H9 (cell line): Measurements from ENCODE around the gene SPINK7. TPM values are rescaled to one million over a fixed set of nuclear protein-coding genes. Genes with fewer than 3 reads are reported as not detected.

Experiments
- DNase-seq: peaks from one replicate; pipeline ENCODE4 v3.0.0-alpha.2; 2017
- H2AFZ ChIP-seq: one replicate; pipeline ENCODE4 v1.6.1; 2013; ENCODE audit warnings: mild to moderate bottlenecking, low read length, control low read depth, moderate library complexity
- H2AK5ac ChIP-seq: 2 replicates; pipeline ENCODE4 v1.6.1; 2013; ENCODE audit warnings: low read length, control low read depth, mixed read lengths; ENCODE audit not compliant: insufficient read length
- H2BK120ac ChIP-seq: one replicate; pipeline ENCODE4 v1.6.1; 2013; ENCODE audit warnings: low read depth, mild to moderate bottlenecking, low read length, control low read depth, inconsistent platforms; ENCODE audit not compliant: poor library complexity, severe bottlenecking
- H2BK12ac ChIP-seq: 2 replicates; pipeline ENCODE4 v1.6.1; 2013; ENCODE audit warnings: low read length, control low read depth, mixed read lengths, low read depth; ENCODE audit not compliant: insufficient read length
- H2BK15ac ChIP-seq: 2 replicates; pipeline ENCODE4 v1.6.1; 2013; ENCODE audit warnings: low read depth, low read length, control low read depth
- H2BK20ac ChIP-seq: one replicate; pipeline ENCODE4 v1.6.1; 2013; ENCODE audit warnings: low read depth, mild to moderate bottlenecking, low read length, control low read depth, inconsistent platforms; ENCODE audit not compliant: poor library complexity, severe bottlenecking
- H2BK5ac ChIP-seq: 2 replicates; pipeline ENCODE4 v1.6.1; 2013; ENCODE audit warnings: low read length, control low read depth, mixed read lengths; ENCODE audit not compliant: insufficient read length
- H3K14ac ChIP-seq: 2 replicates; pipeline ENCODE4 v1.6.1; 2013; ENCODE audit warnings: low read length, control low read depth; ENCODE audit not compliant: insufficient read depth
- H3K18ac ChIP-seq: 2 replicates; pipeline ENCODE4 v1.6.1; 2013; ENCODE audit warnings: low read depth, mild to moderate bottlenecking, mixed read lengths, low read length, control low read depth; ENCODE audit not compliant: insufficient read length
- H3K23ac ChIP-seq: 2 replicates; pipeline ENCODE4 v1.6.1; 2013; ENCODE audit warnings: low read length, control low read depth, mixed read lengths, low read depth; ENCODE audit not compliant: insufficient read length
- H3K23me2 ChIP-seq: 2 replicates; pipeline ENCODE4 v1.6.1; 2013; ENCODE audit warnings: low read depth, mild to moderate bottlenecking, mixed read lengths, low read length, control low read depth; ENCODE audit not compliant: insufficient read length, poor library complexity, severe bottlenecking
- H3K27ac ChIP-seq: 2 replicates; pipeline ENCODE4 v1.5.1; 2013; ENCODE audit warnings: low read length, control low read depth, mixed read lengths, low read depth; ENCODE audit not compliant: insufficient read length
- H3K27me3 ChIP-seq: 2 replicates; pipeline ENCODE4 v1.6.1; 2013; ENCODE audit warnings: low read length, control low read depth, inconsistent platforms; ENCODE audit not compliant: insufficient read depth
- H3K4ac ChIP-seq: 2 replicates; pipeline ENCODE4 v1.6.1; 2013; ENCODE audit warnings: low read depth, mild to moderate bottlenecking, control low read depth, inconsistent platforms, low read length, moderate library complexity
- H3K4me1 ChIP-seq: 2 replicates; pipeline ENCODE4 v1.6.1; 2013; ENCODE audit warnings: low read length, control low read depth, inconsistent platforms; ENCODE audit not compliant: insufficient read depth
- H3K4me2 ChIP-seq: 2 replicates; pipeline ENCODE4 v1.6.1; 2013; ENCODE audit warnings: low read length, control low read depth, mixed read lengths; ENCODE audit not compliant: insufficient read length, insufficient read depth
- H3K56ac ChIP-seq: 2 replicates; pipeline ENCODE4 v1.6.1; 2013; ENCODE audit warnings: low read depth, mild to moderate bottlenecking, mixed read lengths, low read length, control low read depth; ENCODE audit not compliant: insufficient read length
- H3K79me1 ChIP-seq: 2 replicates; pipeline ENCODE4 v1.6.1; 2013; ENCODE audit warnings: low read depth, mild to moderate bottlenecking, moderate library complexity, low read length, control low read depth, inconsistent platforms; ENCODE audit not compliant: insufficient read depth, poor library complexity, severe bottlenecking
- H3K79me2 ChIP-seq: 2 replicates; pipeline ENCODE4 v1.6.1; 2013; ENCODE audit warnings: low read length, control low read depth, inconsistent platforms; ENCODE audit not compliant: insufficient read depth
- H3K9ac ChIP-seq: 2 replicates; pipeline ENCODE4 v1.6.1; 2013; ENCODE audit warnings: low read length, control low read depth, mixed read lengths; ENCODE audit not compliant: insufficient read length; ENCODE audit errors: extremely low read depth
- H3K9me3 ChIP-seq: one replicate; pipeline ENCODE4 v1.6.1; 2013; ENCODE audit warnings: low read depth, low read length, inconsistent platforms; ENCODE audit not compliant: control insufficient read depth
- H3T11ph ChIP-seq: one replicate; pipeline ENCODE4 v1.6.1; 2013; ENCODE audit warnings: mild to moderate bottlenecking, low read length, control low read depth, inconsistent platforms
- H4K20me1 ChIP-seq: one replicate; pipeline ENCODE4 v1.6.1; 2013; ENCODE audit not compliant: control insufficient read depth, insufficient read length, insufficient read depth
- H4K5ac ChIP-seq: 2 replicates; pipeline ENCODE4 v1.6.1; 2013; ENCODE audit warnings: low read depth, mild to moderate bottlenecking, mixed read lengths, low read length, control low read depth; ENCODE audit not compliant: insufficient read length
- H4K8ac ChIP-seq: replicated peaks from 2 replicates; pipeline ENCODE4 v1.6.1; 2013; ENCODE audit warnings: low read length, control low read depth, mixed read lengths, low read depth; ENCODE audit not compliant: insufficient read length
- H4K91ac ChIP-seq: 2 replicates; pipeline ENCODE4 v1.6.1; 2013; ENCODE audit warnings: low read depth, mild to moderate bottlenecking, moderate library complexity, mixed read lengths, low read length, control low read depth; ENCODE audit not compliant: insufficient read length
- H3K27ac Mint-ChIP-seq, 3 experiments: 2 replicates in 2 of 3; 3 replicates in 1 of 3; pipeline ENCODE4 v1.8.0; 2020 to 2021; ENCODE audit warnings: mixed read lengths in 3 of 3, mild to moderate bottlenecking in 1 of 3, moderate library complexity in 1 of 3
- H3K27me3 Mint-ChIP-seq: 2 replicates; pipeline ENCODE4 v1.8.0; 2021; ENCODE audit warnings: low read depth, mild to moderate bottlenecking, moderate library complexity, mixed read lengths
- H3K36me3 Mint-ChIP-seq, 3 experiments: 2 replicates in 2 of 3; 3 replicates in 1 of 3; pipeline ENCODE4 v1.8.0; 2020 to 2021; ENCODE audit warnings: low read depth in 3 of 3, mixed read lengths in 3 of 3; ENCODE audit not compliant: insufficient read depth in 1 of 3
- H3K4me1 Mint-ChIP-seq, 2 experiments: 2 replicates each; pipeline ENCODE4 v1.8.0; 2020; ENCODE audit warnings: mixed read lengths in 2 of 2
- H3K4me3 Mint-ChIP-seq, 2 experiments: 2 replicates in 1 of 2; 3 replicates in 1 of 2; pipeline ENCODE4 v1.8.0; 2020 to 2021; ENCODE audit warnings: mild to moderate bottlenecking in 2 of 2, mixed read lengths in 2 of 2, moderate library complexity in 1 of 2
- H3K9me3 Mint-ChIP-seq, 2 experiments: 2 replicates in 1 of 2; 3 replicates in 1 of 2; pipeline ENCODE4 v1.8.0; 2020; ENCODE audit warnings: mild to moderate bottlenecking in 2 of 2, mixed read lengths in 2 of 2, moderate library complexity in 1 of 2
- total RNA-seq: library from RNA; stranded (reverse); gene quantifications from 2 replicates; pipeline ENCODE4 v1.2.1, GENCODE V29; 2021
- TF ChIP-seq, protein P1 (sequence below): fragments of 200-600 bp; sonication (generic); conservative IDR thresholded peaks from 3 replicates; pipeline ENCODE4 v1.8.0; 2021; ENCODE audit warnings: antibody characterized with exemption, mild to moderate bottlenecking

SPINK7 gene
- total RNA-seq, 1 experiment from 2014 or later, result not detected

- Histone ChIP-seq H3K4me1 (no peaks in the 10 kb centered on the region), H2AFZ (no peak overlapping the region), H3K9me3 (no peaks in the 10 kb centered on the region), H2BK12ac (no peak overlapping the region), H3K27me3 (no peaks in the 10 kb centered on the region), H4K5ac (no peak overlapping the region), H3K4me2 (no peak overlapping the region), H3K23me2 (no peaks in the 10 kb centered on the region), H4K8ac (no peak overlapping the region), H4K20me1 (no peaks in the 10 kb centered on the region), H2BK15ac (no peak overlapping the region), H3T11ph (no peak overlapping the region), H3K79me1 (no peaks in the 10 kb centered on the region), H3K56ac (no peak overlapping the region), H3K14ac (no peak overlapping the region), H2BK120ac (no peak overlapping the region), H3K4ac (no peak overlapping the region), H3K23ac (no peak overlapping the region), H2AK5ac (no peak overlapping the region), H4K91ac (no peak overlapping the region), H3K18ac (no peak overlapping the region), H3K79me2 (no peaks in the 10 kb centered on the region), H2BK5ac (no peak overlapping the region), H3K27ac (no peak overlapping the region), H3K9ac (no peak overlapping the region), H2BK20ac (no peak overlapping the region)
- Mint-ChIP-seq H3K4me3 (no peak overlapping the region), H3K27ac (no peak overlapping the region), H3K27me3 (peaks cover 8% of the 10 kb centered on the region), H3K4me1 (peaks cover 2 to 3% of the 10 kb centered on the region in 2 experiments; a peak in 1 of 4 replicates), H3K36me3 (peaks cover 0 to 2% (median 0%) of the 10 kb centered on the region in 3 experiments; a peak in 2 of 7 replicates), H3K9me3 (peaks cover 4 to 16% of the 10 kb centered on the region in 2 experiments)
- TF ChIP-seq, protein P1, sequence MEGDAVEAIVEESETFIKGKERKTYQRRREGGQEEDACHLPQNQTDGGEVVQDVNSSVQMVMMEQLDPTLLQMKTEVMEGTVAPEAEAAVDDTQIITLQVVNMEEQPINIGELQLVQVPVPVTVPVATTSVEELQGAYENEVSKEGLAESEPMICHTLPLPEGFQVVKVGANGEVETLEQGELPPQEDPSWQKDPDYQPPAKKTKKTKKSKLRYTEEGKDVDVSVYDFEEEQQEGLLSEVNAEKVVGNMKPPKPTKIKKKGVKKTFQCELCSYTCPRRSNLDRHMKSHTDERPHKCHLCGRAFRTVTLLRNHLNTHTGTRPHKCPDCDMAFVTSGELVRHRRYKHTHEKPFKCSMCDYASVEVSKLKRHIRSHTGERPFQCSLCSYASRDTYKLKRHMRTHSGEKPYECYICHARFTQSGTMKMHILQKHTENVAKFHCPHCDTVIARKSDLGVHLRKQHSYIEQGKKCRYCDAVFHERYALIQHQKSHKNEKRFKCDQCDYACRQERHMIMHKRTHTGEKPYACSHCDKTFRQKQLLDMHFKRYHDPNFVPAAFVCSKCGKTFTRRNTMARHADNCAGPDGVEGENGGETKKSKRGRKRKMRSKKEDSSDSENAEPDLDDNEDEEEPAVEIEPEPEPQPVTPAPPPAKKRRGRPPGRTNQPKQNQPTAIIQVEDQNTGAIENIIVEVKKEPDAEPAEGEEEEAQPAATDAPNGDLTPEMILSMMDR, result no peak
- DNase-seq, result no peak
Measured at GRCh38 chr5:148309746-148310145, 2.5 kb upstream of the SPINK7 start.
